Erythroblast (primary cell): ENCODE data around the gene NBDY.

Experiments
- GATA1 ChIP-seq: IDR thresholded peaks from 2 replicates; pipeline ENCODE4 v1.6.1; 2011; ENCODE audit warnings: low read depth, mild to moderate bottlenecking, control low read depth, low read length, moderate library complexity
- POLR2A ChIP-seq: IDR thresholded peaks from 2 replicates; pipeline ENCODE4 v1.6.1; 2011; ENCODE audit warnings: mild to moderate bottlenecking, low read length

GRCh38 chrX:56798866-56799758, 70.1 kb downstream of the NBDY start:
- TF ChIP-seq POLR2A (no peak), GATA1 (no peak)
